IMR-90 (cell line): ENCODE measurements around the gene PGGHG. TPM values are rescaled to one million over a fixed set of nuclear protein-coding genes. Genes with fewer than 3 reads are reported as not detected.
A peak's percentile ranks its signal among the peaks of the same experiment; 100 is the strongest.
"Not testable (repeated sequence)": the region's sequence is repeated elsewhere in the genome, so short reads cannot be mapped to it uniquely, and the experiment has no call there.

Experiments used
- ATAC-seq: fragments of 200-7000 bp; cut with Tn5 transposase; 2 replicates; pipeline ENCODE4 v1.9.1; 2020; ENCODE audit warnings: low read depth, mild to moderate bottlenecking, moderate library complexity
- BruUV-seq: library from RNA; stranded (reverse); fragments of 400-500 nt; replicated peaks from 2 replicates; lab custom pipeline; 2021; lab: Mats Ljungman, UMichigan
- CTCF ChIA-PET: fragments of 300-600 bp; formaldehyde crosslinking; extraction: SDS; loops from one replicate; lab custom pipeline; 2021; ENCODE audit warnings: antibody characterized with exemption; lab: Yijun Ruan, JAX
- POLR2A ChIA-PET: fragments of 300-600 bp; sonication (Branson Sonifier 250); formaldehyde crosslinking; loops from one replicate; lab custom pipeline; 2022; ENCODE audit warnings: antibody characterized with exemption; ENCODE audit not compliant: unreplicated experiment; lab: Charles Lee
- DNase-seq: peaks from one replicate; pipeline ENCODE4 v3.0.0; 2013
- H2AFZ ChIP-seq: replicated peaks from 2 replicates; pipeline ENCODE3; 2013; ENCODE audit warnings: low read length, mild to moderate bottlenecking; ENCODE audit not compliant: poor library complexity
- H2AK5ac ChIP-seq: 2 replicates; pipeline ENCODE4 v1.6.1; 2013; ENCODE audit warnings: low read depth, low read length, inconsistent platforms
- H2AK9ac ChIP-seq: replicated peaks from 2 replicates; pipeline ENCODE3; 2013; ENCODE audit warnings: mild to moderate bottlenecking, low read depth, low read length, moderate library complexity; ENCODE audit not compliant: poor library complexity
- H2BK120ac ChIP-seq: 2 replicates; pipeline ENCODE4 v1.6.1; 2013; ENCODE audit warnings: low read depth, low read length, inconsistent platforms
- H2BK15ac ChIP-seq: 3 replicates; pipeline ENCODE4 v1.6.1; 2013; ENCODE audit warnings: low read depth, low read length, inconsistent platforms
- H2BK20ac ChIP-seq: 2 replicates; pipeline ENCODE4 v1.6.1; 2013; ENCODE audit warnings: low read depth, mild to moderate bottlenecking, inconsistent platforms, low read length, moderate library complexity
- H2BK5ac ChIP-seq: 2 replicates; pipeline ENCODE4 v1.6.1; 2013; ENCODE audit warnings: mild to moderate bottlenecking, low read depth, low read length, inconsistent platforms; ENCODE audit not compliant: poor library complexity, severe bottlenecking
- H3K14ac ChIP-seq: replicated peaks from 2 replicates; pipeline ENCODE4 v1.6.1; 2013; ENCODE audit warnings: low read depth, low read length, inconsistent platforms
- H3K18ac ChIP-seq: 2 replicates; pipeline ENCODE4 v1.6.1; 2013; ENCODE audit warnings: low read depth, low read length, control low read depth
- H3K23ac ChIP-seq: 2 replicates; pipeline ENCODE4 v1.6.1; 2013; ENCODE audit warnings: low read depth, low read length, inconsistent platforms
- H3K27ac ChIP-seq: 2 replicates; pipeline ENCODE4 v1.5.1; 2013; ENCODE audit warnings: mild to moderate bottlenecking, control low read depth, low read length; ENCODE audit not compliant: insufficient read depth
- H3K27me3 ChIP-seq: 2 replicates; pipeline ENCODE4 v1.6.1; 2013; ENCODE audit warnings: low read length; ENCODE audit not compliant: control insufficient read depth, insufficient read depth
- H3K36me3 ChIP-seq: 2 replicates; pipeline ENCODE4 v1.6.1; 2013; ENCODE audit warnings: low read length, mixed read lengths; ENCODE audit not compliant: control insufficient read depth, insufficient read depth
- H3K4ac ChIP-seq: 2 replicates; pipeline ENCODE4 v1.6.1; 2013; ENCODE audit warnings: low read depth, low read length, inconsistent platforms
- H3K4me1 ChIP-seq: 2 replicates; pipeline ENCODE4 v1.6.1; 2013; ENCODE audit warnings: low read length, mixed read lengths; ENCODE audit not compliant: control insufficient read depth, insufficient read depth
- H3K4me2 ChIP-seq: 2 replicates; pipeline ENCODE4 v1.6.1; 2013; ENCODE audit warnings: low read depth, mild to moderate bottlenecking, control low read depth, low read length, moderate library complexity
- H3K4me3 ChIP-seq: 2 replicates; pipeline ENCODE4 v1.5.1; 2013; ENCODE audit warnings: low read depth, mild to moderate bottlenecking, control low read depth, low read length, moderate library complexity; ENCODE audit not compliant: insufficient read depth
- H3K56ac ChIP-seq: 2 replicates; pipeline ENCODE4 v1.6.1; 2013; ENCODE audit warnings: low read length, inconsistent platforms; ENCODE audit not compliant: insufficient read depth; ENCODE audit errors: extremely low read depth
- H3K79me1 ChIP-seq, 2 experiments: 2 replicates each; pipeline ENCODE4 v1.6.1; 2013; ENCODE audit warnings: low read length in 2 of 2, inconsistent platforms in 1 of 2, low read depth in 1 of 2
- H3K9ac ChIP-seq: 2 replicates; pipeline ENCODE4 v1.6.1; 2013; ENCODE audit warnings: low read depth, low read length, control low read depth
- H3K9me1 ChIP-seq: 2 replicates; pipeline ENCODE4 v1.6.1; 2013; ENCODE audit warnings: low read length, inconsistent platforms; ENCODE audit not compliant: insufficient read depth
- H3K9me3 ChIP-seq: 2 replicates; pipeline ENCODE4 v1.6.1; 2013; ENCODE audit warnings: low read length; ENCODE audit not compliant: control insufficient read depth, insufficient read depth
- H4K20me1 ChIP-seq: 2 replicates; pipeline ENCODE4 v1.6.1; 2013; ENCODE audit warnings: low read length, inconsistent platforms; ENCODE audit not compliant: insufficient read depth
- H4K5ac ChIP-seq: 2 replicates; pipeline ENCODE4 v1.6.1; 2013; ENCODE audit warnings: mild to moderate bottlenecking, low read depth, low read length, control low read depth
- H4K8ac ChIP-seq, 2 experiments: 2 replicates each; pipeline ENCODE4 v1.6.1; 2013; ENCODE audit warnings: low read depth in 2 of 2, low read length in 2 of 2, control low read depth in 1 of 2, inconsistent platforms in 1 of 2
- H4K91ac ChIP-seq: 2 replicates; pipeline ENCODE4 v1.6.1; 2013; ENCODE audit warnings: low read depth, low read length, inconsistent platforms; ENCODE audit not compliant: insufficient read depth
- WGBS, 2 experiments: methylation state at CpG; one replicate each; pipeline versions ENCODE4 v1.1.5 to v1.1.7; 2013; ENCODE audit warnings: missing lambda C conversion rate in 2 of 2; ENCODE audit not compliant: insufficient read length in 1 of 2; ENCODE audit errors: extremely low coverage in 2 of 2; 5-methylcytosine and 5-hydroxymethylcytosine counted together
- dilution Hi-C: fragments of 300-500 bp; cut with HindIII; formaldehyde crosslinking; loops from one replicate; pipeline ENCODE4 v1.14.3; 2018; ENCODE audit warnings: low sequenced_read_pairs; ENCODE audit not compliant: unreplicated experiment
- in situ Hi-C: fragments of 300-500 bp; cut with MboI; formaldehyde crosslinking; loops from 3 replicates; pipeline ENCODE4 v1.14.3; 2019; ENCODE audit warnings: low sequenced_read_pairs, inconsistent platforms, mixed read lengths
- intact Hi-C: fragments of 100-400 bp; cut with micrococcal nuclease; formaldehyde crosslinking; loops from 2 replicates; pipeline ENCODE4 v1.10.0; 2022
- polyA plus RNA-seq, 3 experiments: library from polyadenylated mRNA; depleted of rRNA; stranded (reverse); fragments of >200 nt; gene quantifications; 2 replicates each; pipeline ENCODE4 v1.2.3, GENCODE V29; 2012; ENCODE audit warnings: low replicate concordance in 1 of 3
- total RNA-seq: library from RNA; depleted of rRNA; stranded (reverse); fragments of >200 nt; gene quantifications from 2 replicates; pipeline ENCODE4 v1.2.3, GENCODE V29; 2012

PGGHG gene
- total and polyA plus RNA-seq, 2 of the 4 experiments (the other 2 are of a cell fraction), result 1.8 to 17.0 TPM

DNA sequence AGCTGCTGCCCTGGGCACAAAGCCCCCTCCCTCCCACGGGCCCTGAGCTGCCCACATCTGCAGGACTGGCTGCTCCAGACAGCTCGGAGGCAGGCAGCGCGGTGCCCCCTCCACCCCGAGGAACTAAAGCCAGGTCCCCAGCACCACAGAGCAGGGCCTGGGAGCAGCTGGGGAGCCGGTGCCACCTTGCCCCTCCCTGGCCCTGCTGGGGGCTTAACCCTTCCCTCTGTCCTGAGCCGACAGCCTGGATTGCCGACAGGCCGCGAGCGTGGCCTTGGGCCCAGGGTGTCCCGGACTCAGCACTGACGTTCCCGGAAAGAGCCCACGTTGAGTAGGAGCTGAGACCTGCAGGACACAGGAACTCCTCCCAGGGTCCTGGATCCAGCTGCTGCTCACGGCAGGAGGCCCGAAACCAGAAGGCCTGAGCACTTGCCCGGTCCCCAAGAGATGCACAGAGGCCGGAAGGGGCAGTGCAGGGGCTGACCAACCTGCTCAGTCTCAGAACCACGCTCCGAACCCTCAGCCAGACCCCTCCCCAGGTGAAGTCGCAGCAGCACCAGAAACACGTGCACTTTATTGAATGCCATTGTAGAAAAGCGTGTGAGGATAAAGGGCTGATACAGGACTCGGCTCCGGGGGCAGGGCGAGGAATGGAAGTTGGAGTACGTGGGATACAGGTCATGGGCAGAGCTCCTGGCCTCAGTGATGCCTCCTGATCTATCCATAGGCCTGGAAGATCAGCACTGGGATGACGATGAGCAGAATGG is 30.4 kb downstream of the PGGHG start:
- Histone ChIP-seq H3K23ac (peak overlapping the region; percentile 99), H3K56ac (peak overlapping the region; percentile 71), H4K91ac (peak overlapping the region; percentile 74), H3K4me2 (peak overlapping the region; percentile 99), H3K4ac (peak overlapping the region; percentile 89), H3K4me3 (peak overlapping the region; percentile 64), H4K8ac (peak overlapping the region; percentile 53 to 67; a peak in 3 of 4 replicates), H2BK5ac (peak overlapping the region; percentile 93), H2BK20ac (peak overlapping the region; percentile 74; the same call in 1 of the 2 replicates), H3K18ac (peak overlapping the region; percentile 92), H2BK120ac (peak overlapping the region; percentile 56; the same call in 1 of the 2 replicates), H3K79me1 (peaks cover 5 to 18% of the 10 kb centered on the region in 2 experiments; a peak in 2 of 4 replicates), H3K27ac (peak overlapping the region; percentile 97), H2AK9ac (peak overlapping the region; percentile 53), H2AK5ac (peak overlapping the region; percentile 88), H4K5ac (peak overlapping the region; percentile 81), H3K4me1 (peaks cover 11% of the 10 kb centered on the region), H3K14ac (peak overlapping the region; percentile 99), H3K9ac (peak overlapping the region; percentile 83)
- H3K9me1 ChIP-seq, DNase-seq, in situ Hi-C loops, CTCF ChIA-PET, H4K20me1 ChIP-seq, BruUV-seq, intact Hi-C loops, H2BK15ac ChIP-seq, POLR2A ChIA-PET, H3K36me3 ChIP-seq, H2AFZ ChIP-seq, H3K27me3 ChIP-seq, dilution Hi-C loops, H3K9me3 ChIP-seq: not testable (repeated sequence)
- WGBS, 2 experiments, result 0% methylated on average over 1 of the region's 29 CpGs; no CpG with 5 or more reads in 1 of the 2 experiments
- peak; percentile 16 for ATAC-seq

DNA sequence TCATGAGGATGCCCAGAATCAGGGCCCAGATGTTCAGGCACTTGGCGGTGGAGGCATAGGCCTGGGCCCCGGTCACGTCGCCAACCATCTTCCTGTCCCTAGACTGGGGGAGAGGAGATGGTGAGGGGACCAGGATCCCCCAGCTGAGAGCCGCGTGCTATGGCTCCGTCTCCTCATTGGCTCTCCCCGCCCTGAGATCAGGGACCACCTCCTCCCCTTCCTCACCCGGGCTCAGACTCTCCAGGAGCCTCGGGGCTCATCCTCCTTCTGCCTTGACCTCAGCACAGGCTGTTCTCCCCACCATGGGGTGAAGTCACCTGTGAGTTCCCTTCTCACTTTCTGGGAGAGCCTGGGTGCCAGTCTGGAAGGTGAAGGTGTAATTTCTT is 31.0 kb downstream of the PGGHG start:
- peak overlapping the region; percentile 99 for H3K14ac ChIP-seq
- BruUV-seq, H3K36me3 ChIP-seq, in situ Hi-C loops, H2AK9ac ChIP-seq, H3K9me3 ChIP-seq, H2BK20ac ChIP-seq, dilution Hi-C loops, H3K27me3 ChIP-seq, intact Hi-C loops, H2AFZ ChIP-seq, CTCF ChIA-PET, H2BK15ac ChIP-seq, H2BK120ac ChIP-seq, DNase-seq, H3K9me1 ChIP-seq, H4K20me1 ChIP-seq, POLR2A ChIA-PET: not testable (repeated sequence)
- H4K8ac ChIP-seq, result peak overlapping the region; percentile 53 to 67; a peak in 3 of 4 replicates
- H3K4me2 ChIP-seq, result peak overlapping the region; percentile 99
- peak overlapping the region; percentile 97 for H3K27ac ChIP-seq
- peak overlapping the region; percentile 81 for H4K5ac ChIP-seq
- H3K9ac ChIP-seq, result peak overlapping the region; percentile 83
- peak overlapping the region; percentile 89 for H3K4ac ChIP-seq
- ATAC-seq, result peak; percentile 4
- peak overlapping the region; percentile 92 for H3K18ac ChIP-seq
- peak overlapping the region; percentile 88 for H2AK5ac ChIP-seq
- H3K23ac ChIP-seq, result peak overlapping the region; percentile 99; the same call in 1 of the 2 replicates
- peak overlapping the region; percentile 71 for H3K56ac ChIP-seq
- peak overlapping the region; percentile 92 for H4K91ac ChIP-seq
- peak overlapping the region; percentile 64 for H3K4me3 ChIP-seq
- H3K4me1 ChIP-seq, result peaks cover 15% of the 10 kb centered on the region
- H2BK5ac ChIP-seq, result peak overlapping the region; percentile 93
- WGBS, 2 experiments, result no CpG with 5 or more reads among the region's 10 CpGs
- H3K79me1 ChIP-seq, result peaks cover 5 to 14% of the 10 kb centered on the region in 2 experiments; a peak in 2 of 4 replicates
